Trophoblast cell (in vitro differentiated cells and primary cell): ENCODE data around the gene ASIC3. TPM values are rescaled to one million over a fixed set of nuclear protein-coding genes. Genes with fewer than 3 reads are reported as not detected.

Experiments used
- DNase-seq, 2 donors: peaks; one replicate each; pipeline ENCODE4 v3.0.0-alpha.2; 2016
- H2AFZ ChIP-seq: 2 replicates; pipeline ENCODE4 v1.6.1; 2013; ENCODE audit warnings: low read length, moderate library complexity, mild to moderate bottlenecking; ENCODE audit not compliant: insufficient read depth, poor library complexity
- H2AK5ac ChIP-seq: 2 replicates; pipeline ENCODE4 v1.6.1; 2013; ENCODE audit warnings: mild to moderate bottlenecking, low read length
- H2BK120ac ChIP-seq: 2 replicates; pipeline ENCODE4 v1.6.1; 2013; ENCODE audit warnings: low read length, mild to moderate bottlenecking, moderate library complexity; ENCODE audit not compliant: insufficient read depth, poor library complexity
- H2BK12ac ChIP-seq: 2 replicates; pipeline ENCODE4 v1.6.1; 2013; ENCODE audit warnings: mild to moderate bottlenecking, low read length, moderate library complexity
- H2BK5ac ChIP-seq: 2 replicates; pipeline ENCODE4 v1.6.1; 2013; ENCODE audit warnings: low read length, low read depth, moderate library complexity, mild to moderate bottlenecking; ENCODE audit not compliant: poor library complexity
- H3K14ac ChIP-seq: 2 replicates; pipeline ENCODE4 v1.6.1; 2013; ENCODE audit warnings: mild to moderate bottlenecking, low read length
- H3K18ac ChIP-seq: 2 replicates; pipeline ENCODE4 v1.6.1; 2013; ENCODE audit warnings: mild to moderate bottlenecking, low read length
- H3K23ac ChIP-seq: 2 replicates; pipeline ENCODE4 v1.6.1; 2013; ENCODE audit warnings: low read length
- H3K27ac ChIP-seq: 2 replicates; pipeline ENCODE4 v1.5.1; 2013; ENCODE audit warnings: low read depth, mild to moderate bottlenecking, inconsistent platforms, low read length, moderate library complexity
- H3K27me3 ChIP-seq: 2 replicates; pipeline ENCODE4 v1.6.1; 2013; ENCODE audit warnings: inconsistent platforms, mild to moderate bottlenecking, low read length, moderate library complexity; ENCODE audit not compliant: insufficient read depth
- H3K36me3 ChIP-seq, 2 experiments: 1 replicate in 1 of 2; 2 replicates in 1 of 2; pipeline ENCODE4 v1.6.1; 2013; ENCODE audit warnings: low read length in 2 of 2, mild to moderate bottlenecking in 2 of 2, moderate library complexity in 1 of 2; ENCODE audit not compliant: insufficient read depth in 2 of 2, control insufficient read depth in 1 of 2
- H3K4ac ChIP-seq: 2 replicates; pipeline ENCODE4 v1.6.1; 2013; ENCODE audit warnings: low read depth, mild to moderate bottlenecking, low read length, moderate library complexity
- H3K4me1 ChIP-seq, 2 experiments: 1 replicate in 1 of 2; 2 replicates in 1 of 2; pipeline ENCODE4 v1.6.1; 2013; ENCODE audit warnings: low read length in 2 of 2, mild to moderate bottlenecking in 2 of 2, moderate library complexity in 1 of 2; ENCODE audit not compliant: insufficient read depth in 2 of 2, control insufficient read depth in 1 of 2
- H3K4me2 ChIP-seq: 2 replicates; pipeline ENCODE4 v1.6.1; 2013; ENCODE audit warnings: inconsistent platforms, mild to moderate bottlenecking, low read length, moderate library complexity
- H3K4me3 ChIP-seq: 2 replicates; pipeline ENCODE4 v1.5.1; 2013; ENCODE audit warnings: mild to moderate bottlenecking, low read depth, low read length, inconsistent platforms
- H3K79me1 ChIP-seq: one replicate; pipeline ENCODE4 v1.6.1; 2013; ENCODE audit warnings: low read length
- H3K79me2 ChIP-seq: 2 replicates; pipeline ENCODE4 v1.6.1; 2013; ENCODE audit warnings: low read length, mild to moderate bottlenecking; ENCODE audit not compliant: control insufficient read depth, insufficient read depth, poor library complexity
- H3K9ac ChIP-seq: 2 replicates; pipeline ENCODE4 v1.6.1; 2013; ENCODE audit warnings: mild to moderate bottlenecking, low read length
- H3K9me3 ChIP-seq: 2 replicates; pipeline ENCODE4 v1.6.1; 2013; ENCODE audit warnings: low read depth, mild to moderate bottlenecking, control low read depth, inconsistent platforms, low read length; ENCODE audit not compliant: insufficient read depth
- H4K12ac ChIP-seq: 2 replicates; pipeline ENCODE4 v1.6.1; 2013; ENCODE audit warnings: low read depth, mild to moderate bottlenecking, low read length, moderate library complexity
- H4K8ac ChIP-seq: 2 replicates; pipeline ENCODE4 v1.6.1; 2013; ENCODE audit warnings: low read depth, mild to moderate bottlenecking, low read length, moderate library complexity
- H4K91ac ChIP-seq: one replicate; pipeline ENCODE4 v1.6.1; 2013; ENCODE audit warnings: low read depth, mild to moderate bottlenecking, low read length, moderate library complexity
- WGBS: extraction: QIAGEN DNeasy Blood & Tissue Kit; methylation state at CpG from one replicate; pipeline ENCODE4 v1.1.7; 2013; ENCODE audit warnings: missing lambda C conversion rate; ENCODE audit not compliant: insufficient read length, insufficient coverage; ENCODE audit errors: extremely low coverage; 5-methylcytosine and 5-hydroxymethylcytosine counted together
- polyA plus RNA-seq: library from polyadenylated mRNA; stranded (reverse); fragments of 200-250 nt; gene quantifications from 2 replicates; pipeline ENCODE4 v1.2.3, GENCODE V29; 2013

ASIC3 gene
- 7.7 and 7.9 TPM in 2 replicates for polyA plus RNA-seq

- Histone ChIP-seq H3K9ac (no peak within 1 kb of the TSS), H3K9me3 (peaks cover 6% of the 10 kb centered on the region), H2BK120ac (no peak within 1 kb of the TSS), H3K36me3 (peaks cover 16 to 20% of the 10 kb centered on the region in 2 experiments), H3K79me1 (no peaks in the 10 kb centered on the region), H3K27me3 (peaks cover 8% of the 10 kb centered on the region), H2BK12ac (no peak within 1 kb of the TSS), H3K18ac (no peak within 1 kb of the TSS), H2AFZ (no peak within 1 kb of the TSS), H2AK5ac (no peak within 1 kb of the TSS), H2BK5ac (no peak within 1 kb of the TSS), H3K4me1 (peaks cover 2 to 6% of the 10 kb centered on the region in 2 experiments), H4K91ac (no peak within 1 kb of the TSS), H3K4me2 (no peak within 1 kb of the TSS), H3K4me3 (no peak within 1 kb of the TSS), H4K8ac (no peak within 1 kb of the TSS), H3K14ac (no peak within 1 kb of the TSS), H3K23ac (no peak within 1 kb of the TSS), H3K4ac (no peak within 1 kb of the TSS), H4K12ac (no peak within 1 kb of the TSS), H3K79me2 (no peaks in the 10 kb centered on the region), H3K27ac (no peak within 1 kb of the TSS)
- no peak for DNase-seq
- WGBS, result no CpG with 5 or more reads among the region's 22 CpGs
These were observed at the start of gene ASIC3 for GRCh38 chr7:151047976-151048815. ASIC3 (plus strand) TSS chr7:151048531; CDS start chr7:151048886, 355 bp downstream.

- Histone ChIP-seq H3K4ac (no peak overlapping the region), H2BK120ac (no peak overlapping the region), H4K12ac (no peak overlapping the region), H3K14ac (no peak overlapping the region), H3K4me2 (no peak overlapping the region), H3K79me2 (no peaks in the 10 kb centered on the region), H3K4me3 (no peak overlapping the region), H3K18ac (no peak overlapping the region), H3K9ac (no peak overlapping the region), H3K23ac (no peak overlapping the region), H3K9me3 (peaks cover 4% of the 10 kb centered on the region), H2AFZ (no peak overlapping the region), H4K8ac (no peak overlapping the region), H2BK5ac (no peak overlapping the region), H3K27ac (no peak overlapping the region), H4K91ac (no peak overlapping the region), H2AK5ac (no peak overlapping the region), H3K36me3 (no peaks in the 10 kb centered on the region), H2BK12ac (no peak overlapping the region), H3K27me3 (no peaks in the 10 kb centered on the region), H3K4me1 (peaks cover 0 to 2% of the 10 kb centered on the region in 2 experiments), H3K79me1 (no peaks in the 10 kb centered on the region)
- no CpG with 5 or more reads among the region's 12 CpGs for WGBS
- DNase-seq, result no peak
These were observed 49.3 kb upstream of the ASIC3 start for GRCh38 chr7:150999001-150999400.

GRCh38 chr7:150999497-151000230, 48.7 kb upstream of the ASIC3 start:
- no peak overlapping the region for H3K4ac ChIP-seq
- no peak overlapping the region for H3K4me2 ChIP-seq
- no peak overlapping the region for H2BK5ac ChIP-seq
- peaks cover 0 to 2% of the 10 kb centered on the region in 2 experiments for H3K4me1 ChIP-seq
- H3K79me1 ChIP-seq, result no peaks in the 10 kb centered on the region
- DNase-seq, result no peak
- H3K79me2 ChIP-seq, result no peaks in the 10 kb centered on the region
- WGBS, result 100% methylated on average over 4 of the region's 5 CpGs
- H3K4me3 ChIP-seq, result no peak overlapping the region
- H3K27ac ChIP-seq, result no peak overlapping the region
- no peak overlapping the region for H2BK12ac ChIP-seq
- H3K18ac ChIP-seq, result no peak overlapping the region
- H3K36me3 ChIP-seq, result no peaks in the 10 kb centered on the region
- no peaks in the 10 kb centered on the region for H3K27me3 ChIP-seq
- no peak overlapping the region for H2AK5ac ChIP-seq
- H2BK120ac ChIP-seq, result no peak overlapping the region
- H3K14ac ChIP-seq, result no peak overlapping the region
- no peak overlapping the region for H4K8ac ChIP-seq
- H3K9me3 ChIP-seq, result peaks cover 4% of the 10 kb centered on the region
- H2AFZ ChIP-seq, result no peak overlapping the region
- no peak overlapping the region for H4K12ac ChIP-seq
- H4K91ac ChIP-seq, result no peak overlapping the region
- H3K23ac ChIP-seq, result no peak overlapping the region
- H3K9ac ChIP-seq, result no peak overlapping the region

GRCh38 chr7:151000897-151001495, 47.3 kb upstream of the ASIC3 start:
- peaks cover 4% of the 10 kb centered on the region for H3K9me3 ChIP-seq
- no peak overlapping the region for H2BK5ac ChIP-seq
- H3K79me1 ChIP-seq, result no peaks in the 10 kb centered on the region
- no peak overlapping the region for H3K23ac ChIP-seq
- WGBS, result no CpG with 5 or more reads among the region's 13 CpGs
- no peak overlapping the region for H4K8ac ChIP-seq
- no peak overlapping the region for H3K27ac ChIP-seq
- no peaks in the 10 kb centered on the region for H3K79me2 ChIP-seq
- no peak overlapping the region for H4K91ac ChIP-seq
- no peak overlapping the region for H3K14ac ChIP-seq
- peaks cover 0 to 2% of the 10 kb centered on the region in 2 experiments for H3K4me1 ChIP-seq
- no peaks in the 10 kb centered on the region for H3K27me3 ChIP-seq
- no peak for DNase-seq
- H2BK120ac ChIP-seq, result no peak overlapping the region
- H3K4me2 ChIP-seq, result no peak overlapping the region
- no peak overlapping the region for H3K4ac ChIP-seq
- no peak overlapping the region for H3K9ac ChIP-seq
- no peak overlapping the region for H2BK12ac ChIP-seq
- no peaks in the 10 kb centered on the region for H3K36me3 ChIP-seq
- H2AK5ac ChIP-seq, result no peak overlapping the region
- no peak overlapping the region for H2AFZ ChIP-seq
- H3K4me3 ChIP-seq, result peak overlapping the region; percentile 58
- H4K12ac ChIP-seq, result no peak overlapping the region
- H3K18ac ChIP-seq, result no peak overlapping the region
